Hepatocyte (in vitro differentiated cells): ENCODE results near the gene NUP160.

Source experiments
- CTCF ChIP-seq: fragments of 200-600 bp; sonication (generic); IDR thresholded peaks from 2 replicates; pipeline ENCODE4 v1.5.1; 2016; ENCODE audit warnings: antibody characterized with exemption, mild to moderate bottlenecking; ENCODE audit not compliant: poor library complexity
- EZH2phosphoT487 ChIP-seq: fragments of 200-600 bp; sonication (generic); IDR thresholded peaks from one replicate; pipeline ENCODE4 v1.6.1; 2018; ENCODE audit warnings: antibody characterized with exemption, mild to moderate bottlenecking, low read depth, moderate library complexity; ENCODE audit not compliant: unreplicated experiment, severe bottlenecking

- TF ChIP-seq EZH2phosphoT487 (no peak), CTCF (no peak)
These were observed 19.9 kb downstream of the NUP160 start for GRCh38 chr11:47828284-47828683.
